ENCODE results near the gene SPOPL. TPM values are rescaled to one million over a fixed set of nuclear protein-coding genes. Genes with fewer than 3 reads are reported as not detected.
A peak's percentile ranks its signal among the peaks of the same experiment; 100 is the strongest.

The SPOPL gene
- total and polyA plus RNA-seq, 10 of the 15 experiments (the other 5 are each of a cell fraction or from before 2014, with no cell fraction given), result 4.0 to 25.0 (median 11.5) TPM

DNA sequence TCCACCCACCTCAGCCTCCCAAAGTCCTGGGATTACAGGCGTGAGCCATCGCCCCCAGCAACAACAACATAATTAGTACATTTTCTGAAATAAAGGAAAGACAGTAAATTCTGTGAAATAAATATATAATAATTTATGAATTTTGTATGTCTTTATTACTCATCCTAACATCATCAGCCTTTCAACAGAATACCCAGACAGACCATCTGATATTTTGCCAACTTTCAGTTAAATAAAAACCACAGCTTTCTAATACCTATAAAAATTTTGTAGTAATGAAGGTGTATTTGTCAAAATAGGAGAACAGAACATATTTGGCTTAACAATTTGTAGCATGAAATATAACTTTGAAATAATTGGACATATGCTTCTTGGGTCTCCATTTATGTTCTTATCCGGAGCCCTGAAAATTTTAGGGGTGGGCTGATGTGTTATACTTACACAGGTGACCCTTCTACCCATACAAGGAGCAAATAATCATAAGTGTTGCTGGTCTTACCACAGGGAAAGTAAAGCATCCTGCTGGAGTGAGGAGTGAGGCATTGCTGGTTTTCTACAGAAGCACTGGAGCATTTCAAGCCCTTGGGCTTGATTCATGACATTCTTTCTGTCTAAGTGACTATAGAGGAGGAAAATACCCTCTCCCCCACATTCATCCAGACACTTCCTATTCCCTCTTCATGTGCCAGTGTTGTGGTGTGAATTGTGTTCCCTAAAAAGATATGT lies 99.3 kb downstream of the SPOPL start:
- DNase-seq (ENCODE audit: low read depth, low spot score) (no peak), ATAC-seq (no peak)

DNA sequence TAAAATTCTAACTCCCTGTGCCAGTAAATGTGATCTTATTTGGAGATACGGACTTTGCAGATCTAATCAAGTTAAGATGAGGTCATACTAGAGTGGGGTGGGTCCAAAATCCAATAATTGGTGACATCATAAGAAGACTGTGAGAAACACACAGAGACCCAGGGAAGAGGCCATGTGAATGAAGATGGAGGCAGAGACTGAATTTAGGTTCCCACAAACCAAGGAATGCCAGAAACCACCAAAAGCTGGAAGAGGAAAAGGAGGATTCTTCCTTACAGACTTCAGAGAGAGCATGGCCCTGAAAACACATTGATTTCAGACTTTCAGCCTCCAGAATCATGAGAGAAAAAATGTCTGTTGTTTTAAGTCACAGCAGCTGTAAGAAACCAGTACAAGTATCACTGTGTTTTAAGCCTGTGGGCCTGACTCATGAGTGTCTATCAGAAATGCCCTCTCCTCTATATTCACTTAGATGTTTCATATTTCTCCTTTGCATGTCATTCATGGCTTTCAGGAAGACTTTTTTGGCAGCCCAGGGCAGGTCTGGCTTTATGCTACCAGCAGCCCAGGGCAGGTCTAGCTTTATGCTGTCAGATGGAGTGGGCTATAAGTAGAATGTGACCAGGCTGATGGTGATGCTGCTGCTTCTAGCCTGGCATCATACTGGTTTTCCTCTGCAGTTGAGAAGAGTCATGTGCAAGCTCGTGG lies 100.0 kb downstream of the SPOPL start:
- Histone ChIP-seq H3K27ac (ENCODE audit: control insufficient read depth, insufficient read depth) (no peak overlapping the region), H3K36me3 (ENCODE audit: control insufficient read depth in 2 of 2, insufficient read depth in 2 of 2, low read length in 1 of 2) (no peaks in the 10 kb centered on the region), H3K4me1 (ENCODE audit: control insufficient read depth, insufficient read depth, low read length) (no peaks in the 10 kb centered on the region), H3K9me3 (replicated peaks; ENCODE audit: control insufficient read depth, insufficient read depth, low read length) (no peaks in the 10 kb centered on the region), H3K9ac (ENCODE audit: control insufficient read depth, insufficient read depth, low read length) (no peak overlapping the region), H4K20me1 (ENCODE audit: control insufficient read depth, insufficient read depth) (no peaks in the 10 kb centered on the region), H2AFZ (ENCODE audit: control insufficient read depth, low read depth, low read length) (no peak overlapping the region), H3K4me2 (ENCODE audit: control insufficient read depth, insufficient read depth) (no peak overlapping the region), H3K79me2 (ENCODE audit: control insufficient read depth, insufficient read depth, low read length) (no peaks in the 10 kb centered on the region), H3K4me3 (no peak overlapping the region), H3K27me3 (replicated peaks in 1 of 2; ENCODE audit: control insufficient read depth in 2 of 2, insufficient read depth in 2 of 2, low read length in 1 of 2) (no peaks in the 10 kb centered on the region)
- RAD21 ChIA-PET (ENCODE audit: unreplicated experiment), result no interaction called here
- WGBS (ENCODE audit: insufficient coverage, insufficient replicate concordance, low lambda C conversion rate, missing lambda C conversion rate), result 87% methylated on average over 2 of the region's 2 CpGs
- no TSS peak for BruUV-seq (replicated peaks)
- POLR2A ChIA-PET, result interaction anchor here (1.3 kb wide), 1 partner anchor 99 kb away, joined by 4 read pairs; no protein-coding TSS in a partner anchor
- no peak for TF ChIP-seq TBL1XR1 (IDR thresholded peaks at IDR 0.05; ENCODE audit: low read depth, low read length)
- 0 out of 2 replicates have a peak, but pooled peaks have one; percentile 36 for TF ChIP-seq ATF7 (IDR thresholded peaks at IDR 0.05; ENCODE audit: low read depth)
- TF ChIP-seq MEF2B (IDR thresholded peaks at IDR 0.05; ENCODE audit: partially characterized antibody, poor library complexity, severe bottlenecking), result no peak
- TF ChIP-seq CREB1 (IDR thresholded peaks at IDR 0.05; ENCODE audit: low read depth), result no peak
- TF ChIP-seq, protein P1, sequence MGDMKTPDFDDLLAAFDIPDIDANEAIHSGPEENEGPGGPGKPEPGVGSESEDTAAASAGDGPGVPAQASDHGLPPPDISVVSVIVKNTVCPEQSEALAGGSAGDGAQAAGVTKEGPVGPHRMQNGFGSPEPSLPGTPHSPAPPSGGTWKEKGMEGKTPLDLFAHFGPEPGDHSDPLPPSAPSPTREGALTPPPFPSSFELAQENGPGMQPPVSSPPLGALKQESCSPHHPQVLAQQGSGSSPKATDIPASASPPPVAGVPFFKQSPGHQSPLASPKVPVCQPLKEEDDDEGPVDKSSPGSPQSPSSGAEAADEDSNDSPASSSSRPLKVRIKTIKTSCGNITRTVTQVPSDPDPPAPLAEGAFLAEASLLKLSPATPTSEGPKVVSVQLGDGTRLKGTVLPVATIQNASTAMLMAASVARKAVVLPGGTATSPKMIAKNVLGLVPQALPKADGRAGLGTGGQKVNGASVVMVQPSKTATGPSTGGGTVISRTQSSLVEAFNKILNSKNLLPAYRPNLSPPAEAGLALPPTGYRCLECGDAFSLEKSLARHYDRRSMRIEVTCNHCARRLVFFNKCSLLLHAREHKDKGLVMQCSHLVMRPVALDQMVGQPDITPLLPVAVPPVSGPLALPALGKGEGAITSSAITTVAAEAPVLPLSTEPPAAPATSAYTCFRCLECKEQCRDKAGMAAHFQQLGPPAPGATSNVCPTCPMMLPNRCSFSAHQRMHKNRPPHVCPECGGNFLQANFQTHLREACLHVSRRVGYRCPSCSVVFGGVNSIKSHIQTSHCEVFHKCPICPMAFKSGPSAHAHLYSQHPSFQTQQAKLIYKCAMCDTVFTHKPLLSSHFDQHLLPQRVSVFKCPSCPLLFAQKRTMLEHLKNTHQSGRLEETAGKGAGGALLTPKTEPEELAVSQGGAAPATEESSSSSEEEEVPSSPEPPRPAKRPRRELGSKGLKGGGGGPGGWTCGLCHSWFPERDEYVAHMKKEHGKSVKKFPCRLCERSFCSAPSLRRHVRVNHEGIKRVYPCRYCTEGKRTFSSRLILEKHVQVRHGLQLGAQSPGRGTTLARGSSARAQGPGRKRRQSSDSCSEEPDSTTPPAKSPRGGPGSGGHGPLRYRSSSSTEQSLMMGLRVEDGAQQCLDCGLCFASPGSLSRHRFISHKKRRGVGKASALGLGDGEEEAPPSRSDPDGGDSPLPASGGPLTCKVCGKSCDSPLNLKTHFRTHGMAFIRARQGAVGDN (IDR thresholded peaks at IDR 0.05), result no peak
- TF ChIP-seq SMAD5 (IDR thresholded peaks at IDR 0.05; ENCODE audit: low read depth), result no peak
- FAIRE-seq (no peak), ATAC-seq (peak; percentile 36; the same call in 2 of the 3 replicates), DNase-seq (ENCODE audit: low read depth, low spot score) (no peak)
- in situ Hi-C loops (cut with MboI) (no loop called here), intact Hi-C loops (cut with micrococcal nuclease; ENCODE audit: unreplicated experiment) (no loop called here)
- CTCF ChIA-PET, result interaction anchor here (1.7 kb wide), 1 partner anchor 125 kb away, joined by 4 read pairs; no protein-coding TSS in a partner anchor
- SMC1A ChIA-PET (ENCODE audit: uncharacterized antibody, unreplicated experiment), result interaction anchor here (0.6 to 1.5 kb wide), 3 partner anchors 8 to 100 kb away, joined by 3 to 6 read pairs (median 3); partner anchors contain the start of gene SPOPL

More for the DNA sequence above, 99.3 kb downstream of the SPOPL start:
- H2AFZ ChIP-seq (ENCODE audit: control insufficient read depth, low read depth, low read length), result no peak overlapping the region
- intact Hi-C loops (cut with micrococcal nuclease; ENCODE audit: unreplicated experiment), result no loop called here
- SMC1A ChIA-PET (ENCODE audit: uncharacterized antibody, unreplicated experiment), result interaction anchor here (0.7 kb wide), 1 partner anchor 100 kb away, joined by 3 read pairs; the partner anchor contains the start of gene SPOPL
- no peak for FAIRE-seq
- RAD21 ChIA-PET (ENCODE audit: unreplicated experiment), result no interaction called here
- no peak for TF ChIP-seq RAD21 (IDR thresholded peaks at IDR 0.05; ENCODE audit: insufficient read depth, low read depth, low read length)
- no peaks in the 10 kb centered on the region for H3K4me1 ChIP-seq (ENCODE audit: control insufficient read depth, insufficient read depth, low read length)
- no TSS peak for BruUV-seq (replicated peaks)
- H3K9ac ChIP-seq (ENCODE audit: control insufficient read depth, insufficient read depth, low read length), result no peak overlapping the region
- 98% methylated on average over 3 of the region's 3 CpGs for WGBS (ENCODE audit: insufficient coverage, insufficient replicate concordance, low lambda C conversion rate, missing lambda C conversion rate)
- no peak overlapping the region for H3K27ac ChIP-seq (ENCODE audit: control insufficient read depth, insufficient read depth)
- CTCF ChIA-PET, result no interaction called here
- H3K9me3 ChIP-seq (replicated peaks; ENCODE audit: control insufficient read depth, insufficient read depth, low read length), result no peaks in the 10 kb centered on the region
- no peak overlapping the region for H3K4me3 ChIP-seq
- in situ Hi-C loops (cut with MboI), result no loop called here
- H3K79me2 ChIP-seq (ENCODE audit: control insufficient read depth, insufficient read depth, low read length), result no peaks in the 10 kb centered on the region
- H3K27me3 ChIP-seq (replicated peaks in 1 of 2; ENCODE audit: control insufficient read depth in 2 of 2, insufficient read depth in 2 of 2, low read length in 1 of 2), result no peaks in the 10 kb centered on the region
- POLR2A ChIA-PET, result no interaction called here
- H3K36me3 ChIP-seq (ENCODE audit: control insufficient read depth in 2 of 2, insufficient read depth in 2 of 2, low read length in 1 of 2), result no peaks in the 10 kb centered on the region
- H3K4me2 ChIP-seq (ENCODE audit: control insufficient read depth, insufficient read depth), result no peak overlapping the region
- no peaks in the 10 kb centered on the region for H4K20me1 ChIP-seq (ENCODE audit: control insufficient read depth, insufficient read depth)
